OCI-M2 (cell line): ENCODE results near the gene DLG2.

Source experiments
- DNase-seq: peaks from one replicate; lab custom pipeline; 2025; ENCODE audit not compliant: unreplicated experiment; lab: John Stamatoyannopoulos, UW

The DLG2 gene

DNA sequence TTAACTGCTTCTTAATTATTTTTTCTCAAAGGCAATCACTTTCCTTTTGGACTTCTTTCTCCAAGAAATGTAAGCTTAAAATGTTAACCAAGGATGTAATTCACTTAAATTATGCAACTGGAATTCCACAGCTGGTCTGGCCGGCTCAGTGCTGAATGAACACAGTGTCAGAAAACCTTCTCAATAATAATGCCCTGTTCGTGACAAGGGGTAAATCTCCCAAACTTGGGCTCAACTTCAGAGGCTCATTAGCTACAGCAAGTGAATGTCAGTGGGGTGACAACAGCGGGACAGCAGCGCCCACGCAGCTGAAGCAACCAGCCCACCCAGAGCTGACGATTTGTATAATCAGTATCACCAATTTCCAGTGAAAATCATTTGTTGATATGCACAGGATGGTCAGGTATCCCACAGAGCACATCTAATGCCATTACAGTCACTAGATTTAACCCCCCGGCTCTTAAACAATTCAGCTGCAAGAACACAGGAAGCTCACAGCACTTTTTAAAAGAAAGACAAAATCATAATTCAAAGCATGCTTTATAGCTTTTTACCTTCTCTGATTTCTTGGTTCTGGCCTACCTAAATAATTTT is 704.8 kb downstream of the DLG2 start:
- DNase-seq = no peak

DNA sequence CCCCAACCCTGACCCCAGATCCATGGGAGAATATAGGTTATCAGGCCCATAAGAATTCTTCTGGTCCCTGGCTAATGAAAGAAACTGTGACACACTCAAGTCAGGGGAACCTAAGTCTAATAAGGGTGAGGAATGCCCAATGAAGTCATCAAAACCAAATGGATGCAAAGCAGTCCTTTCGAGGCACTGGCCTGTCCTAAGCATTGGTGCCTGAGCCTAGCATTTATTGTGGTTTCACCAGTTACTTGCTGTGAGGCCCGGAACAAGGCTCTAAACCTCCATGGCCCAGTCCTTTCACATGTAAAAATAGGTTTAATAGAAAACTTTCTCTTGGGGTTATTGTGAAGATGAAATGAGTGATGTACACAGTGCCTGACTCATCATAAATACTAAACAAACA is 712.6 kb downstream of the DLG2 start:
- DNase-seq = no peak

GRCh38 chr11:84909740-84910139 is 717.4 kb downstream of the DLG2 start:
- no peak for DNase-seq

GRCh38 chr11:84906995-84907394 is 720.1 kb downstream of the DLG2 start:
- no peak for DNase-seq

GRCh38 chr11:84905411-84905810 is 721.7 kb downstream of the DLG2 start:
- no peak for DNase-seq

DNA sequence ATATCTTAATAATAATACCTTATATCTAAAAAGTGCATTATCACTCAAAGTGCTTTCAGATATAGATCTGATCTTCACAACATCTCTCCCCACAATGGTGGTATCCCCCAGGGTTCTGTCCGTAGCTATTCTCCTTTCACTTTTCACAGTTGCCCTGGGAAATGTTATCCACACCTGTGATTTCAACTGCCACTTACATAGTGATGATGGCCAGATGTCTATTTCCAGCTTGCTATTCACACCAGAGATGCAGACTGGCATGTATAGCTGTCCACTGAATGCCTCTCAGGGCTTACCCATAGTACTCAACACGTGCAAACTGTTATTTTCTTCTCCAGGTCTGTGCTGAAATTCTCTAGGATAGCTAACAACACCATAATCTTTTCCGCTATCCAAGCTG is 724.7 kb downstream of the DLG2 start:
- no peak for DNase-seq

- no peak for DNase-seq
Measured at GRCh38 chr11:84901991-84902390, 725.2 kb downstream of the DLG2 start.

GRCh38 chr11:84899740-84900139 is 727.4 kb downstream of the DLG2 start:
- no peak for DNase-seq

GRCh38 chr11:84899134-84899533 is 728.0 kb downstream of the DLG2 start:
- DNase-seq = no peak

GRCh38 chr11:84894666-84895065 is 732.5 kb downstream of the DLG2 start:
- no peak for DNase-seq

GRCh38 chr11:84890676-84891075 is 736.5 kb downstream of the DLG2 start:
- no peak for DNase-seq

DNA sequence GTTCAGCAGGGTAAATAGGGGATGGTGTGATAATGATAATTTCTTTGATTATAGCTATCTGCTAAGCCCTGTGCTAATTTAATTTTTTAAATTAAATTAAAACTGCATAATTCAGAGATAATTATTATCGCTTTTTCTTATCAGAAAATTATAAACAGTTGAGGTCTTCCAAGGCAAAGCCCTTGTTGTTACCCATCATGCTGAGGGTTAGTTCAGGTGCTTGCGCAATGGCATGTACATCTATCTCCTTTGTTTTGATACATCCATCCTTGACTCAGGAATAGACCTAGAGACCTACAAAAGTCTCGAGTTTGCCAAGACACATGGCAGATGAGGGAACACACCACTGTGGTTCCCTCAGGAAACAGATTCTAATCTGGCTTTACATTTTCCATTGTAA is 737.6 kb downstream of the DLG2 start:
- no peak for DNase-seq

DNA sequence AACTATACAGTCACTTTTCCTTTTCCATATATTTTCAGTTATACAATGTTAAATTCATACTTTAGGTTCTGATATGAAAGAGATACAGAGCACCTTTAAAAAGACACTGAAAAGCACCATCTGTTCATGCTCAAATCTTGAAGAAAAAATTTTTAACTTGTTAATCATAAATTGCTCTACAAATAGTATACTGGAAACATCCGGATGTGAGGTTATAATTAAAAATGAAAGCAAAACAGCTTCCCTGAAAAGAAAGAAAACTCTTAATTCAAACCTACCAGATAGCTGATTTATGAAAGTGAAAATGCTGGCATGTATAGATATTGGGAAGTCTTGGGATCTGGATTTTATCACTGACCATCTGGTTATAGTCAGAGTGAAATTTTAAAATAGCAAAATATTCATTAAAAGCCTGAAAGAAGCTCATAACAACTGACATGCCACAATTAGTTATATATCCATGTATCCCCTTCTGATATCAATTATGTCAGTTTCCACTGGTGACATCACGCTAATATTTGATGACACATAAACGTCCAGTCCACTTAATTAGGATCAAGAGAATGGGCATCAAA is 740.0 kb downstream of the DLG2 start:
- no peak for DNase-seq

DNA sequence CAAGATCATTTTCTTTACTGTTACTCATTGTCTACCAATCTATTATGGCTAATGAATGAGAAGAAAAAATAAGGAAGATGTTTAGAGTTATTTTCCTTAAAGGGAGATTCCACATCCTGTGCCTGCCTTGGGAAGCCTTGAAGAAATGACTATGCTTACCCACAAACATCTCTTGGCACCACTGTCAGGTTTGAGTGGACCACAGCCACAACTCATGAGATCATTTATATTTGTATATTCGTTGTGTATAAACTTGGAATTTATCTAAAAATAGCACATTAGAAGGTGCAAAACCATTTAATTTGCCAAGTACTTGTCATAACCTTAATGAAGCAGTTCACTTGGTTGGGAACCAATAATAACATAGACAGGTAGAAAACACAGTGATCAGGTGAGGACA is 740.8 kb downstream of the DLG2 start:
- DNase-seq = no peak

DNA sequence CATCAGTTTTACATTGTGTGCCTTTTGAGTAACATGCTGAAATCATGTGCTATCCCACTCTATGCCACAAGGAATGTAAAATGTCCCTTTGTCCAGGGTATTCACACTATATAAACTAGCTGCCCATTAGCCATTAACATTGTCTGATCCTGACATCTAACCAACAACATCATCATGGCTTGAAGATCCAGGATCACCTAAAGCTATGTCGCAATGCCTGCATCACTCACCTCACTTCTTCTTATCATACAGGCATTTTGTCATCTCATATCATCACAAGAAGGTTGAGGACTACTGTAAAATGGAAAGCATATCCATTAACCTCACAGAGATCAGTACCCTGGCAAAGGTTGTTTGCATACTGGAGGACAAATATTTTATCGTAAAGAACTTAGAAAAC is 742.3 kb downstream of the DLG2 start:
- no peak for DNase-seq

GRCh38 chr11:84882056-84882455 is 745.1 kb downstream of the DLG2 start:
- no peak for DNase-seq

- no peak for DNase-seq
Measured at GRCh38 chr11:84871116-84871515, 756.0 kb downstream of the DLG2 start.

GRCh38 chr11:84870486-84870885 is 756.7 kb downstream of the DLG2 start:
- DNase-seq = no peak

GRCh38 chr11:84866922-84867321 is 760.2 kb downstream of the DLG2 start:
- no peak for DNase-seq

GRCh38 chr11:84865791-84866535 is 761.2 kb downstream of the DLG2 start:
- DNase-seq = no peak

- DNase-seq = no peak
Measured at GRCh38 chr11:84865257-84865656, 761.9 kb downstream of the DLG2 start.

- no peak for DNase-seq
Measured at GRCh38 chr11:84857746-84858145, 769.4 kb downstream of the DLG2 start.
